Neural progenitor cell (in vitro differentiated cells): ENCODE measurements around the gene SLC2A9.

Experiments used
- EZH2 ChIP-seq: fragments of 200-600 bp; sonication (generic); IDR thresholded peaks from 2 replicates; pipeline ENCODE4 v1.6.1; 2017; ENCODE audit warnings: antibody characterized with exemption, mild to moderate bottlenecking, moderate library complexity
- TF ChIP-seq, protein P1 (sequence below): fragments of 200-600 bp; sonication (generic); IDR thresholded peaks from 2 replicates; pipeline ENCODE4 v1.5.1; 2017; ENCODE audit warnings: antibody characterized with exemption, mild to moderate bottlenecking

DNA sequence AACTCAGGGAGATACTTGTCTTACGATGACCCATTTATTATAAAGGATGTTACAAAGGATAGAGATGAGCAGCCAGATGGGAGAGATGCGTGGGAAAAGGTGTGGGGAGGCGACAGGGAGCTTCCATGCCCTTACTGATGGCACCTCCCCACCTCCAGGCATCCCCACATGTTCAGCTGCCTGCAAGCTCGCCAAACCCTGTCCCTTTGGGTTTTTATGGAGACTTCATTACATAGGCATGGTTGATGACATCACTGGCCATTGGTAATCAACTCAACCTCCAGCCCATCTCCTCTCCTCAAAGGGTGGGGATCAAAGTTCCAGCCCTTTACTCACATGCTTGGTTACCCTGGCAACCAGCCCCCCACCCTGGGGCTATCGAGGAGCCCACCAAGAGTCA is 29.4 kb upstream of the SLC2A9 start:
- no peak for TF ChIP-seq EZH2
- TF ChIP-seq, protein P1, sequence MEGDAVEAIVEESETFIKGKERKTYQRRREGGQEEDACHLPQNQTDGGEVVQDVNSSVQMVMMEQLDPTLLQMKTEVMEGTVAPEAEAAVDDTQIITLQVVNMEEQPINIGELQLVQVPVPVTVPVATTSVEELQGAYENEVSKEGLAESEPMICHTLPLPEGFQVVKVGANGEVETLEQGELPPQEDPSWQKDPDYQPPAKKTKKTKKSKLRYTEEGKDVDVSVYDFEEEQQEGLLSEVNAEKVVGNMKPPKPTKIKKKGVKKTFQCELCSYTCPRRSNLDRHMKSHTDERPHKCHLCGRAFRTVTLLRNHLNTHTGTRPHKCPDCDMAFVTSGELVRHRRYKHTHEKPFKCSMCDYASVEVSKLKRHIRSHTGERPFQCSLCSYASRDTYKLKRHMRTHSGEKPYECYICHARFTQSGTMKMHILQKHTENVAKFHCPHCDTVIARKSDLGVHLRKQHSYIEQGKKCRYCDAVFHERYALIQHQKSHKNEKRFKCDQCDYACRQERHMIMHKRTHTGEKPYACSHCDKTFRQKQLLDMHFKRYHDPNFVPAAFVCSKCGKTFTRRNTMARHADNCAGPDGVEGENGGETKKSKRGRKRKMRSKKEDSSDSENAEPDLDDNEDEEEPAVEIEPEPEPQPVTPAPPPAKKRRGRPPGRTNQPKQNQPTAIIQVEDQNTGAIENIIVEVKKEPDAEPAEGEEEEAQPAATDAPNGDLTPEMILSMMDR, result no peak
